Lung (tissue), 12 donors: ENCODE results near the gene AGBL3. TPM values are rescaled to one million over a fixed set of nuclear protein-coding genes. Genes with fewer than 3 reads are reported as not detected.

Experiments
- ATAC-seq: fragments of 200-7000 bp; cut with Tn5 transposase; one replicate; pipeline ENCODE4 v1.9.1; 2020; ENCODE audit warnings: moderate number of reproducible peaks; ENCODE audit not compliant: insufficient read depth, low FRiP score
- DNase-seq, 3 donors: peaks; one replicate each; pipeline ENCODE4 v3.0.0-alpha.2; 2013 to 2017
- H3K27ac ChIP-seq, 2 donors: one replicate each; pipeline ENCODE4 v1.5.1; 2013; ENCODE audit warnings: mild to moderate bottlenecking in 2 of 2, moderate library complexity in 2 of 2, control low read depth in 1 of 2, inconsistent platforms in 1 of 2, low read depth in 1 of 2, low read length in 1 of 2
- H3K27me3 ChIP-seq, 3 donors: one replicate each; pipeline ENCODE4 v1.5.1; 2013; ENCODE audit warnings: low read length in 2 of 3; ENCODE audit not compliant: control insufficient read depth in 3 of 3, insufficient read depth in 3 of 3
- H3K36me3 ChIP-seq, 4 donors: one replicate each; pipeline ENCODE4 v1.5.1; 2013; ENCODE audit warnings: low read length in 4 of 4, mild to moderate bottlenecking in 1 of 4, moderate library complexity in 1 of 4; ENCODE audit not compliant: control insufficient read depth in 4 of 4, insufficient read depth in 4 of 4
- H3K4me1 ChIP-seq, 5 donors: one replicate each; pipeline ENCODE4 v1.5.1; 2013; ENCODE audit warnings: low read length in 5 of 5, mild to moderate bottlenecking in 2 of 5, moderate library complexity in 1 of 5; ENCODE audit not compliant: control insufficient read depth in 5 of 5, insufficient read depth in 5 of 5
- H3K4me3 ChIP-seq: one replicate; pipeline ENCODE4 v1.5.1; 2013; ENCODE audit warnings: mild to moderate bottlenecking, control low read depth, moderate library complexity
- H3K9ac ChIP-seq, 2 donors: one replicate each; pipeline ENCODE4 v1.5.1; 2013; ENCODE audit warnings: low read length in 2 of 2, control low read depth in 1 of 2; ENCODE audit not compliant: insufficient read depth in 1 of 2
- H3K9me3 ChIP-seq, 4 donors: one replicate each; pipeline ENCODE4 v1.5.1; 2013; ENCODE audit warnings: low read length in 3 of 4, mild to moderate bottlenecking in 1 of 4, moderate library complexity in 1 of 4; ENCODE audit not compliant: control insufficient read depth in 4 of 4, insufficient read depth in 3 of 4
- CTCF ChIP-seq: IDR thresholded peaks from 2 replicates; pipeline ENCODE4 v1.5.1; 2012; ENCODE audit warnings: mild to moderate bottlenecking; ENCODE audit errors: control extremely low read depth, extremely low read depth
- WGBS, 2 donors: extraction: QIAGEN DNeasy Blood & Tissue Kit; methylation state at CpG; one replicate each; pipeline ENCODE4 v1.1.7; 2013; 5-methylcytosine and 5-hydroxymethylcytosine counted together
- polyA plus RNA-seq, 2 donors: library from polyadenylated mRNA; stranded (reverse); fragments of 200-250 nt; gene quantifications; one replicate each; pipeline ENCODE4 v1.2.1, GENCODE V29; 2013
- total RNA-seq, 2 donors: library from RNA; depleted of rRNA in 1 of 2; stranded (reverse); fragments of >200 nt in 1 of 2; gene quantifications; one replicate each; pipeline ENCODE4 v1.2.1, GENCODE V29; 2014 to 2021
- donor health status: control.
- donor health status: control.
- donor health status: Bipolar disorder and iron deficiency.
- donor health status: healthy.
- donor health status: DM: yes; HTN: yes; CAD: no.

The AGBL3 gene
- total and polyA plus RNA-seq, 4 donors = 1.3 to 5.2 (median 2.8) TPM

DNA sequence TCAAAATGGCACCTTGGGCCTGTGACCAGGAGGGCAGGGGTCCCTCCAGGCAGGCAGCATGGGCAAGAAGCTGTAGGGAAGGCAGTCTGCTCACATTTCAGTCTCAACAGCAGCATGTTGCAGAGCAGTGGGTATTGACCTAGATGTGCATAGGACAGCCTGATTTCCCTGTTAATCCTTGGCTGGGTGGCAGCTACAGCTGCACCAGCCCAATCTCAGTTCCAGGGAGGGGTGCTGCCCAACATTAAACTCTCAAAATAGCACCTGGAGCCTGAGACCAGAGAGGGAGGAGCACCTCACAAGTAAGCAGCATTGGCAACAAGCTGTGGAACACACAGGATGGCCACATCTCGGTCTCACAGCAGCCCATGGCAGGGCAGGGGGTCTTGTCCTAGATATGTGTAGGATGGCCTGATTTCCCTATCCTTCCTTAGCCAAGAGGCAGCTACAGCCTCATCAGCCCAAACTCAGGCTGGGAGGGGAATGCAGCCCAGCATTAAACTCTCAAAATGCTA is 171.9 kb downstream of the AGBL3 start:
- H3K4me3 ChIP-seq = no peak overlapping the region
- peaks cover 0 to 25% (median 9%) of the 10 kb centered on the region in 5 donors for H3K4me1 ChIP-seq
- no peak for TF ChIP-seq CTCF
- no peak overlapping the region for H3K9ac ChIP-seq
- peaks cover 0 to 4% (median 3%) of the 10 kb centered on the region in 4 donors for H3K9me3 ChIP-seq
- H3K27ac ChIP-seq = peak overlapping the region in 1 of 2 donors; percentile 27
- no peaks in the 10 kb centered on the region for H3K27me3 ChIP-seq
- WGBS, 2 donors = 95 to 100% methylated on average over 1 of the region's 1 CpG
- H3K36me3 ChIP-seq = no peaks in the 10 kb centered on the region
- DNase-seq = no peak
- no peak for ATAC-seq

- peaks cover 0 to 3% (median 0%) of the 10 kb centered on the region in 4 donors for H3K36me3 ChIP-seq
- 63 to 77% methylated on average over 6 of the region's 6 CpGs for WGBS, 2 donors
- TF ChIP-seq CTCF = no peak
- no peak overlapping the region for H3K4me3 ChIP-seq
- H3K4me1 ChIP-seq = peaks cover 0 to 25% (median 9%) of the 10 kb centered on the region in 5 donors
- H3K27ac ChIP-seq = peak overlapping the region in 1 of 2 donors; percentile 14
- DNase-seq (no peak), ATAC-seq (no peak)
- no peak overlapping the region for H3K9ac ChIP-seq
- H3K9me3 ChIP-seq = peaks cover 0 to 4% (median 3%) of the 10 kb centered on the region in 4 donors
- no peaks in the 10 kb centered on the region for H3K27me3 ChIP-seq
These were observed 172.6 kb downstream of the AGBL3 start for GRCh38 chr7:135158874-135159273.

- Histone ChIP-seq H3K27ac (peak overlapping the region in 1 of 2 donors; percentile 81), H3K9me3 (peaks cover 0 to 4% (median 3%) of the 10 kb centered on the region in 4 donors), H3K27me3 (no peaks in the 10 kb centered on the region), H3K9ac (no peak overlapping the region), H3K4me1 (peaks cover 0 to 30% (median 9%) of the 10 kb centered on the region in 5 donors), H3K36me3 (peaks cover 0 to 4% (median 0%) of the 10 kb centered on the region in 4 donors), H3K4me3 (no peak overlapping the region)
- no peak for TF ChIP-seq CTCF
- ATAC-seq (no peak), DNase-seq (no peak)
- 88 to 95% methylated on average over 2 of the region's 2 CpGs for WGBS, 2 donors
These were observed 173.2 kb downstream of the AGBL3 start for GRCh38 chr7:135159359-135160085.
